Measurements from ENCODE around the gene BMPR1B.

Gene BMPR1B

DNA sequence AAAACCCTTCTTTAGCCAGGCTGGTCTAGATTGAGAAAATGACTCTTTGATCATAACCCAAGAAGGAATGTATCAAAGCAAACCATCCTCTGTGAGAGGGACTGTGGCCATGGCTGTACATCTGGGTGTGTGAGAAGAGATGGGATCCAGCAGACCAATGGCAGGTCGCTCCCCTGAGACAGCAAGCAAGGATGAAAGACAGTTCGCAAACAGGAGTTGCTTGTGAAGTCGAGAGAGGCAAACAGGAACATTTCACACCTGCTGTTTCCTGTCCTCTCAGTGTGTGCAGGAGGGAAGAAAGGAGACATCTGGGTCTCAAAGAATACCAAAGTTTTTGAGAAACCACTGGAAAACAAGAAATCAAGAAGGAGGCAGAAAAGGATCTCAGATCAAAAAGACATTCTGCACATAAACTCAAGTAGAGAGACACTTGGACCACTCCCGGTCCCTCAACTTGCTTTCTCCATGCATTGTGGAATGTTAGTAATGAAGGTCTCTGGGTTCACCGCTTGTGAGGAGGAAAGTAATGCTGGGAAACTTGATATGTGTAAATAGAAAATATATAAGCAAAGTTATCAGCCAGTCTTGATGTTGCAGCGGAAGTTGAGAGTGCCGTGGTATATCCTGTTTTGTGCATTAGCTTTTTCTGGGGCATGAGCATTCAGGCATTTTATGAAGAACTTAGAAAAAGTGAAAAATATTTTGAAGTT lies 327.5 kb downstream of the BMPR1B start:
- no peaks in the 10 kb centered on the region for H3K9me3 ChIP-seq (ENCODE audit: control insufficient read depth, insufficient read depth, low read length)
- no peaks in the 10 kb centered on the region for H3K4me1 ChIP-seq (ENCODE audit: control insufficient read depth, low read length)
- no peaks in the 10 kb centered on the region for H3F3A ChIP-seq (ENCODE audit: control insufficient read depth, insufficient read depth)
- H3K27me3 ChIP-seq (ENCODE audit: control insufficient read depth, low read length), result peaks cover 3% of the 10 kb centered on the region; the same call in 1 of the 2 replicates
- no peaks in the 10 kb centered on the region for H3K36me3 ChIP-seq (ENCODE audit: control insufficient read depth, low read length)
- no peaks in the 10 kb centered on the region for H4K20me1 ChIP-seq (ENCODE audit: control insufficient read depth, insufficient read depth, low read depth, low read length)
- no peaks in the 10 kb centered on the region for H3K9me2 ChIP-seq (replicated peaks; ENCODE audit: control insufficient read depth, low read length)
- no peak for TF ChIP-seq EZH2phosphoT487 (IDR thresholded peaks at IDR 0.05; ENCODE audit: borderline replicate concordance, low read length)
- no peak overlapping the region for H3K4me3 ChIP-seq (ENCODE audit: low read length)
- no peak overlapping the region for H3K27ac ChIP-seq (ENCODE audit: low read depth, low read length)
- no peaks in the 10 kb centered on the region for H3K79me2 ChIP-seq (ENCODE audit: control insufficient read depth, low read length)
- H3K4me2 ChIP-seq (ENCODE audit: low read length), result no peak overlapping the region

DNA sequence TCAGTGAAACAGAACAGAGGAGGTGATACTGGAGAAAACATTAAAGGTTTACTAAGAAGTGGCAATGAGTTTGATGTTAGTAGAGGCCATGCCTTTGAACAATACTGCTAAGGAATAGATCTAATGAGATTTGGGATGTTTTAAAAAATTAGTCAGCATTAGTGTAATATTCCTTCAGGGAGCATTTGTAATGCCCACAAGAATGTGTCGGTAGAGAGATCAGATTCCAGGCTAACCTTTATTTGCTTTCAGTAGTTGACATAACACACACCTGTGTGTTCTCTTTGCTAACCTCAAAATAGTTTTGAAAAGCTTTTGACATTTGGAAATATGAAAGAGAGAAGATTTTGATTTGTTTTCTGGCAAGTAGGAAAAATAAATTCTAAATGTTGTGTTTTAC lies 328.8 kb downstream of the BMPR1B start:
- Histone ChIP-seq H3K36me3 (ENCODE audit: control insufficient read depth, low read length) (no peaks in the 10 kb centered on the region), H3F3A (ENCODE audit: control insufficient read depth, insufficient read depth) (no peaks in the 10 kb centered on the region), H3K4me3 (ENCODE audit: low read length) (no peak overlapping the region), H3K9me3 (ENCODE audit: control insufficient read depth, insufficient read depth, low read length) (no peaks in the 10 kb centered on the region), H3K27me3 (ENCODE audit: control insufficient read depth, low read length) (peaks cover 3% of the 10 kb centered on the region; the same call in 1 of the 2 replicates), H3K9me2 (replicated peaks; ENCODE audit: control insufficient read depth, low read length) (no peaks in the 10 kb centered on the region), H3K4me1 (ENCODE audit: control insufficient read depth, low read length) (no peaks in the 10 kb centered on the region), H3K27ac (ENCODE audit: low read depth, low read length) (no peak overlapping the region), H4K20me1 (ENCODE audit: control insufficient read depth, insufficient read depth, low read depth, low read length) (no peaks in the 10 kb centered on the region), H3K79me2 (ENCODE audit: control insufficient read depth, low read length) (no peaks in the 10 kb centered on the region), H3K4me2 (ENCODE audit: low read length) (no peak overlapping the region)
- TF ChIP-seq, protein P1, sequence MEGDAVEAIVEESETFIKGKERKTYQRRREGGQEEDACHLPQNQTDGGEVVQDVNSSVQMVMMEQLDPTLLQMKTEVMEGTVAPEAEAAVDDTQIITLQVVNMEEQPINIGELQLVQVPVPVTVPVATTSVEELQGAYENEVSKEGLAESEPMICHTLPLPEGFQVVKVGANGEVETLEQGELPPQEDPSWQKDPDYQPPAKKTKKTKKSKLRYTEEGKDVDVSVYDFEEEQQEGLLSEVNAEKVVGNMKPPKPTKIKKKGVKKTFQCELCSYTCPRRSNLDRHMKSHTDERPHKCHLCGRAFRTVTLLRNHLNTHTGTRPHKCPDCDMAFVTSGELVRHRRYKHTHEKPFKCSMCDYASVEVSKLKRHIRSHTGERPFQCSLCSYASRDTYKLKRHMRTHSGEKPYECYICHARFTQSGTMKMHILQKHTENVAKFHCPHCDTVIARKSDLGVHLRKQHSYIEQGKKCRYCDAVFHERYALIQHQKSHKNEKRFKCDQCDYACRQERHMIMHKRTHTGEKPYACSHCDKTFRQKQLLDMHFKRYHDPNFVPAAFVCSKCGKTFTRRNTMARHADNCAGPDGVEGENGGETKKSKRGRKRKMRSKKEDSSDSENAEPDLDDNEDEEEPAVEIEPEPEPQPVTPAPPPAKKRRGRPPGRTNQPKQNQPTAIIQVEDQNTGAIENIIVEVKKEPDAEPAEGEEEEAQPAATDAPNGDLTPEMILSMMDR (IDR thresholded peaks at IDR 0.05; ENCODE audit: low read depth, low read length, poor library complexity, severe bottlenecking), result no peak
- no peak for TF ChIP-seq EZH2phosphoT487 (IDR thresholded peaks at IDR 0.05; ENCODE audit: borderline replicate concordance, low read length)

DNA sequence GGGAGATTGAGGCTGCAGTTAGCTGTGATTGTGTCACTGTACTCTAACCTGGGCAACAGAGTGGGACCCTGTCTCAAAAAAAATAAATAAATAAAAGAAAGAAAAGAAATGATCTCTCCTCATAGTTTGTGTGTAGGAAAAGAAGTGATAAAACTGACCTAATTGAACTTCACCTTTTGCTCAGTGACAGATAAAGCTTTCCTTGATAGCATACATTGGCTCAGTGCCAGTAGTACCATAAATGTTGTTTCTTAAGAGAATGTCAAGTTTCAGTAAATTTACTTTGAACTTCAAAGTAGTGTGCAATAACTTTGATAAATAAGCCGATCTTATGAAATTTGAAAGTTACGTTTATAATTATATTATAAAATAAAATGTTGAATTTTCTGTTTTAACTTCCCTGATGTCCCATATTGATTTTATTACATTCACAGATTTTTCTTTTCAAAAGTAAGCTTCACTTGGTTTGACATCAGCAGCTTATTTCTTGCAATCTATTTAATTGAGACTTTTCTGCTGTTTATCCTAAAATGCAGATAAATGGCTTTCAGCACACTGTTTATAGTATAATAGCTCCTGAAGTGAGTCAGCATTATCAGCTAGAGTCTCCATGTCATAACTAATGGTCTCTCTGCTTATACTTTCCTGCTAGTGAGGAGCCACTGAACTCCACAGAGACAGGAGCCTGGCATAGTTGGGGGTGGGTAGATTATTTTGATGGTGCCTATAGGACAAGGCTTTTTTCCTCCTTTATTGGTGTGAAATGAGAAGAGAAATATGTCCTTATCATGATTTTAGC lies 330.1 kb downstream of the BMPR1B start:
- H3K36me3 ChIP-seq (ENCODE audit: control insufficient read depth, low read length), result no peaks in the 10 kb centered on the region
- no peaks in the 10 kb centered on the region for H3K9me3 ChIP-seq (ENCODE audit: control insufficient read depth, insufficient read depth, low read length)
- no peak overlapping the region for H3K4me3 ChIP-seq (ENCODE audit: low read length)
- H3K9me2 ChIP-seq (replicated peaks; ENCODE audit: control insufficient read depth, low read length), result no peaks in the 10 kb centered on the region
- H3F3A ChIP-seq (ENCODE audit: control insufficient read depth, insufficient read depth), result no peaks in the 10 kb centered on the region
- H4K20me1 ChIP-seq (ENCODE audit: control insufficient read depth, insufficient read depth, low read depth, low read length), result no peaks in the 10 kb centered on the region
- no peak overlapping the region for H3K4me2 ChIP-seq (ENCODE audit: low read length)
- peaks cover 3% of the 10 kb centered on the region; the same call in 1 of the 2 replicates for H3K27me3 ChIP-seq (ENCODE audit: control insufficient read depth, low read length)
- TF ChIP-seq, protein P1 (IDR thresholded peaks at IDR 0.05; ENCODE audit: low read depth, low read length, poor library complexity, severe bottlenecking), result no peak
- TF ChIP-seq EZH2phosphoT487 (IDR thresholded peaks at IDR 0.05; ENCODE audit: borderline replicate concordance, low read length), result no peak
- no peaks in the 10 kb centered on the region for H3K4me1 ChIP-seq (ENCODE audit: control insufficient read depth, low read length)
- H3K27ac ChIP-seq (ENCODE audit: low read depth, low read length), result no peak overlapping the region
- no peaks in the 10 kb centered on the region for H3K79me2 ChIP-seq (ENCODE audit: control insufficient read depth, low read length)

DNA sequence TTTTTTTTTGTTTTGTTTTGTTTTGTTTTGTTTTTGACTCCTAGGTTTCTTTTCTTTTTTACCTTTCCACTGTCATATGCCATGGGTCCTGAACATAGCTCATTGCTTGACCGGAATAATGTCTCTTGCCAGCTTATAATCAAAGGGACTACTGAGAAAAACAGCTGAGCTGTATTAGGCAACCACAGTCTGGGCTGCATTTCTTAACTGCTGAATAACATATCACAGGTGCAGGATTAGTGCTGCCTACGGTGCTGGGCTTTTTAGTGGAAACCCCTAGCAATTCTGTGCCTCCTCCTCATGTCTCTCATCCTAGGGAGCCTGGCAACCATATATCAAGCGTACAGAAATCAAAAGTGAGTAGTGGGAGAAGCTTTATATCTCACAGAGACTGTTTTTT lies 333.5 kb downstream of the BMPR1B start:
- H3F3A ChIP-seq (ENCODE audit: control insufficient read depth, insufficient read depth), result no peaks in the 10 kb centered on the region
- H3K4me1 ChIP-seq (ENCODE audit: control insufficient read depth, low read length), result no peaks in the 10 kb centered on the region
- H3K27me3 ChIP-seq (ENCODE audit: control insufficient read depth, low read length), result no peaks in the 10 kb centered on the region
- no peak overlapping the region for H3K4me3 ChIP-seq (ENCODE audit: low read length)
- no peaks in the 10 kb centered on the region for H3K9me2 ChIP-seq (replicated peaks; ENCODE audit: control insufficient read depth, low read length)
- no peak overlapping the region for H3K27ac ChIP-seq (ENCODE audit: low read depth, low read length)
- no peaks in the 10 kb centered on the region for H4K20me1 ChIP-seq (ENCODE audit: control insufficient read depth, insufficient read depth, low read depth, low read length)
- no peaks in the 10 kb centered on the region for H3K36me3 ChIP-seq (ENCODE audit: control insufficient read depth, low read length)
- no peak for TF ChIP-seq EZH2phosphoT487 (IDR thresholded peaks at IDR 0.05; ENCODE audit: borderline replicate concordance, low read length)
- TF ChIP-seq, protein P1 (IDR thresholded peaks at IDR 0.05; ENCODE audit: low read depth, low read length, poor library complexity, severe bottlenecking), result no peak
- H3K9me3 ChIP-seq (ENCODE audit: control insufficient read depth, insufficient read depth, low read length), result no peaks in the 10 kb centered on the region
- H3K79me2 ChIP-seq (ENCODE audit: control insufficient read depth, low read length), result no peaks in the 10 kb centered on the region
- no peak overlapping the region for H3K4me2 ChIP-seq (ENCODE audit: low read length)

All from DOHH2 (cell line).